Measurements from ENCODE around the gene CSNK2A1. TPM values are rescaled to one million over a fixed set of nuclear protein-coding genes. Genes with fewer than 3 reads are reported as not detected.

CSNK2A1 gene
- polyA plus RNA-seq, 1 experiment: 71.5 TPM

DNA sequence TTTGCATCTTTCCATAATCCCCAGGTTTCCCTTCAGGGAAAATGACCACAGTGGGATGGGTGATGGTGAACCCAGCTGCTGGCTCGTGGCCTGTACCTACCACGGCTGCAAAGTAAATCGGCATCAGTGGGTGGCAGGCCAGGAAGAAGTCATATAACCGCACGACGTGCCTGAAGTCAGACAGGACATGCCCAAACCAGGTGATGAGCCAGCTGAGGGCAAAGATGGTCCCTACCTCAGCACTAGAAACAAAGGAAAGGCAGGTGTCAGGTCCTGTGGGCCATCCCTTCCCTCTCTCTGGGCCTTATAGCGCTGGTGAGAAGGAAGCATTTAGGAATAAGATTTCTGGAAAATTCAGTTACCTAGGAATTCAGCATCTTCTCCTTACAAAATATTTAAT lies 103.4 kb downstream of the CSNK2A1 start:
- Histone ChIP-seq H3K4me3 (ENCODE audit: low read depth, low read length) (no peak overlapping the region), H3K27me3 (ENCODE audit: control insufficient read depth, insufficient read depth, low read length) (no peaks in the 10 kb centered on the region), H3K36me3 (ENCODE audit: control insufficient read depth, insufficient read depth, low read length) (peaks cover 47% of the 10 kb centered on the region)
- no peak for DNase-seq (ENCODE audit: low read depth)
- TF ChIP-seq, protein P1, sequence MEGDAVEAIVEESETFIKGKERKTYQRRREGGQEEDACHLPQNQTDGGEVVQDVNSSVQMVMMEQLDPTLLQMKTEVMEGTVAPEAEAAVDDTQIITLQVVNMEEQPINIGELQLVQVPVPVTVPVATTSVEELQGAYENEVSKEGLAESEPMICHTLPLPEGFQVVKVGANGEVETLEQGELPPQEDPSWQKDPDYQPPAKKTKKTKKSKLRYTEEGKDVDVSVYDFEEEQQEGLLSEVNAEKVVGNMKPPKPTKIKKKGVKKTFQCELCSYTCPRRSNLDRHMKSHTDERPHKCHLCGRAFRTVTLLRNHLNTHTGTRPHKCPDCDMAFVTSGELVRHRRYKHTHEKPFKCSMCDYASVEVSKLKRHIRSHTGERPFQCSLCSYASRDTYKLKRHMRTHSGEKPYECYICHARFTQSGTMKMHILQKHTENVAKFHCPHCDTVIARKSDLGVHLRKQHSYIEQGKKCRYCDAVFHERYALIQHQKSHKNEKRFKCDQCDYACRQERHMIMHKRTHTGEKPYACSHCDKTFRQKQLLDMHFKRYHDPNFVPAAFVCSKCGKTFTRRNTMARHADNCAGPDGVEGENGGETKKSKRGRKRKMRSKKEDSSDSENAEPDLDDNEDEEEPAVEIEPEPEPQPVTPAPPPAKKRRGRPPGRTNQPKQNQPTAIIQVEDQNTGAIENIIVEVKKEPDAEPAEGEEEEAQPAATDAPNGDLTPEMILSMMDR (IDR thresholded peaks at IDR 0.05; ENCODE audit: insufficient read depth, low read depth, low read length): no peak
- ChIA-PET CTCF (interaction anchor here (0.6 to 1.2 kb wide), 2 partner anchors 8 to 33 kb away, joined by 3 read pairs; no protein-coding TSS in a partner anchor), POLR2A (no interaction called here)

DNA sequence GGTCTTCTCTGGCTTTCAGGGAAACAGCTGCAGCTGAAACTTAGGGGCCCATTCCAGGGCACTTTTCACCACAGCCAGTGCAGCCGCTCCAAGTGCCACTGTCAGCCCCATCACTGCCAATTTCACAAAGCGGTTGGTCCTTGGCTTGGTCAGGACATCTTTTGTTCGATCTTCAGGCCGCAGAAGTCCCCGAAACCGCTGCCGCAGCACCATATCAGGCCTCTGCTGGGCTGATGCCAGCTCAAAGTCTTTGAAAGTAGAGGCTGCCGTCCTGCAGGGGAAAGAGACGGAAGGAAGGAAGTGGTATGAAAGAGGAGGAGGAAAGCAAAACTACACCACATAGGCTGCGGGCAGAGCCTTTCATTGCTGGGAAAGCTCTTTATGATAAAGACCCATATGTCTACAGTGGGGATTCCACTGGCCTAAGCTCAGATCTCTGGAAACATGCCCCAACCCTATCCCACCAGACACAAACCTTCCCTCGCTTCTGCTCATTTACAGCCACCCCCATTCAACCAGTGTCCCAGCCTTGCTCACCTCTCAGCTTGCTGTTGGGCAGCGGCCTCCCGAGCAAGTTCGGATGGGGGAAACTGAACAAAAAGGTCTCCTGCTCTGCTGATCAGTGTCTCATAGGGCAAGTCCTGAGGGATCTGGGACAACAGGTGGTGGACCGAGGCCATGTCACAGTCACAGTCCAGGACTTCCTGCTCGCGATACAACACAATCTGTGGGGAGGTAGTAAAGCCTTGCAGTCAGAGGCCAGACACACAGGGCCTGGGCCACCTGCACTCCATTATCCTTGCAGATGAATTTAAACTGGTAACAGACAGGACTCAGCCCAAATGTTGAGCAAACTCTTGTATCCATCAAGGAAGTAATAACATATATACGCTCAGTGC lies 104.8 kb downstream of the CSNK2A1 start:
- H3K36me3 ChIP-seq (ENCODE audit: control insufficient read depth, insufficient read depth, low read length): peaks cover 49% of the 10 kb centered on the region
- no peaks in the 10 kb centered on the region for H3K27me3 ChIP-seq (ENCODE audit: control insufficient read depth, insufficient read depth, low read length)
- no peak overlapping the region for H3K4me3 ChIP-seq (ENCODE audit: low read depth, low read length)
- CTCF ChIA-PET: interaction anchor here (0.9 to 1.2 kb wide), 2 partner anchors 7 to 9 kb away, joined by 3 to 5 read pairs; no protein-coding TSS in a partner anchor
- no peak for DNase-seq (ENCODE audit: low read depth)
- TF ChIP-seq, protein P1 (IDR thresholded peaks at IDR 0.05; ENCODE audit: insufficient read depth, low read depth, low read length): no peak
- POLR2A ChIA-PET: no interaction called here

DNA sequence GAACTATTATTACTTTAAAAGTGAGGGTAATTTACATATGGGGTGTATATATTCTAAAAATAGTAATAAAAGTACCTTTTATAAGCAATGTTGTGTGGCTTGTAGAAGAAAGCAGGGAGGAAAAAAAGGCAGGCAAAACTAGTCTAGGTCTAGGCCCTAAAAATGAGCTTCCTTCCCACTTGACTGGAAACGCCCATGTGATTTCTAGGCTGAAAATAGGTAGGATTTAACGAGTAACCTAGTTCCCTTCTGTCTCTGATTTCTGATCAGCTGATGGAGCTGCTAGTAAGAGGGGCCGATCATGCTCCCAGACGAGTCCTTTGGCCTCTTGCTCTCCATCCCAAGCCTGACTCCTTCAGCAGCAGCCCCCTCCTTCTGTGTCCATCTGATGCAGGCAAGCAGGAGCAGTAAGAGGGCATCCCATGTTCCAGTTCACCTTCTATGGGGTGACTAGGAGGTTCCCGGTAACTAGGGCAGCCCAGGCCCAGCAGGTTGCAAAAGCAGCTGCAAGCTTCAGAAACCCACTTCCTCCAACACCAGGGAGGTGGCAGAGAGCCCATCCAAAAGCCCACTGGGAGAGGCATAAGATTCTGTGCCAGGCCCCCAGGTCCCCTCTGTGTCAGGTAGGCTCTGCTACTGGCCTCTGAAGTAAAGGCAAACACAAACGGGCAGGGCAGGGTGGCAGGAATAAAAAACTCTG lies 105.7 kb downstream of the CSNK2A1 start:
- H3K4me3 ChIP-seq (ENCODE audit: low read depth, low read length): no peak overlapping the region
- ChIA-PET POLR2A (no interaction called here), CTCF (interaction anchor here (0.9 to 1.2 kb wide), 2 partner anchors 8 to 84 kb away, joined by 5 to 6 read pairs; no protein-coding TSS in a partner anchor)
- TF ChIP-seq, protein P1 (IDR thresholded peaks at IDR 0.05; ENCODE audit: insufficient read depth, low read depth, low read length): no peak
- DNase-seq (ENCODE audit: low read depth): no peak
- H3K36me3 ChIP-seq (ENCODE audit: control insufficient read depth, insufficient read depth, low read length): peaks cover 47% of the 10 kb centered on the region
- H3K27me3 ChIP-seq (ENCODE audit: control insufficient read depth, insufficient read depth, low read length): no peaks in the 10 kb centered on the region

DNA sequence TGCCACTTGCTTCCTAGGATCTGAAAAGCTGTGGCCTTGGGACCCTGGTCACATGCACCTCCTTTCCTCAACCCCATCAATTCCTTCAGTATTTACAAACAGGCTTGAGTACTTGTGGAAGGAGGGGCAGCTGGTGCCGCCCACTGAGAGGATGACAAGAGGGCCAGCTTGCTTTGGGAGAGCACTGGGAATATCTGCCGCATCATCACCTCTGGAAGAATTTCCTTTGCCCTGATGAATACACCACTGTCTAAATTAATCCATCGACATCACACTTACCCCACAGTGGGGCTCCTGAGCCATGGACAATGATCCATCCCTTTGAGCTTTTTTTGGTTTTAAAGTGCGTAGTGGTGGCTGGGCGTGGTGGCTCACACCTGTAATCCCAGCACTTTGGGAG lies 107.1 kb downstream of the CSNK2A1 start:
- no peak overlapping the region for H3K4me3 ChIP-seq (ENCODE audit: low read depth, low read length)
- ChIA-PET POLR2A (no interaction called here), CTCF (no interaction called here)
- no peaks in the 10 kb centered on the region for H3K27me3 ChIP-seq (ENCODE audit: control insufficient read depth, insufficient read depth, low read length)
- no peak for DNase-seq (ENCODE audit: low read depth)
- H3K36me3 ChIP-seq (ENCODE audit: control insufficient read depth, insufficient read depth, low read length): peaks cover 49% of the 10 kb centered on the region
- TF ChIP-seq, protein P1 (IDR thresholded peaks at IDR 0.05; ENCODE audit: insufficient read depth, low read depth, low read length): no peak

DNA sequence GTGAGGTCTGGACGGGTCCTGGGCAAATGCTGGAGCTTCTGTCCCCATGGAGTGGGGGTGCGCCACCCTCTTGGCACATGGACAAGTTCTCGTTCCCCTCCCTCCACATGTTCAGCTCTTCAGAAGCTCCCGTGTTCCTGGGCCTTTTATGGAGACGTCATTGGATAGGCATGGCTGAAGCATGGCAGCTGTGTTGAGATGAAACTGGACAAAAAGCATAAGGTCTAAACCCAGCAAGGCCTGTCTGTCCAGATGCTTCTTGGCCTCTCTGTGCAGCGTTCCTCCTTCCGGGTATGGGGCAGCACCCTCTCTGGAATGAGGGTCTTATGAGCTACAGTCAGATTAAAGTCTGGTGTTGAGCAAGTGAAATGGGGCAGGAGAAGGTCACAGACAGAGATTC lies 108.0 kb downstream of the CSNK2A1 start:
- H3K36me3 ChIP-seq (ENCODE audit: control insufficient read depth, insufficient read depth, low read length): peaks cover 49% of the 10 kb centered on the region
- POLR2A ChIA-PET: no interaction called here
- CTCF ChIA-PET: interaction anchor here (1.0 to 1.2 kb wide), 2 partner anchors 82 to 105 kb away, joined by 3 to 5 read pairs; no protein-coding TSS in a partner anchor

More for the DNA sequence above, 108.0 kb downstream of the CSNK2A1 start:
- TF ChIP-seq, protein P1 (IDR thresholded peaks at IDR 0.05; ENCODE audit: insufficient read depth, low read depth, low read length): no peak
- DNase-seq (ENCODE audit: low read depth): no peak
- no peak overlapping the region for H3K4me3 ChIP-seq (ENCODE audit: low read depth, low read length)
- no peaks in the 10 kb centered on the region for H3K27me3 ChIP-seq (ENCODE audit: control insufficient read depth, insufficient read depth, low read length)
